ENCODE results near the gene SYNDIG1. TPM values are rescaled to one million over a fixed set of nuclear protein-coding genes. Genes with fewer than 3 reads are reported as not detected.

SYNDIG1 gene
- total RNA-seq, 2 experiments from 2014 or later: not detected

DNA sequence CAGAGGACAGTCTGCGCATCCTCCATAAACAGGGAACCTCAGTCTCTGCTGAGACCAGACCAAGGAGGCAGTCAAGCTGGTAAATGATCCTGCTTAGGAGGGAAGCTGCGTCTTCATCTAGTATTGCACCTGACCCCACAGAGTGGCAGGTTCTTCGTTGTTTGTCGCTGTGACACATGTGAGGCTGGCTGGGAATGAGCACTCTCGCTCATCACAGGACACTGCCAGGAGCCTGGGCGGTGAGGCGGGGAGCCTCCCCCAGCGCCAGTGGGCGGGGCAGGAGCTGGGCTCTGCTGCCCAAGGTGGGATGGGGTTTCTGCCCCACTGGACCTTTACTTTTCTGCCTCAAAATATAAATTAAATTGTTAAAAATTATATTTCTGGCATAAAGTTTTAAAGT, 48.4 kb upstream of the SYNDIG1 start:
- H4K20me1 ChIP-seq (ENCODE audit: insufficient read depth, low read length): no peaks in the 10 kb centered on the region
- ChIA-PET CTCF (ENCODE audit: unreplicated experiment) (no interaction called here), POLR2A (no interaction called here)
- TF ChIP-seq, protein P1, sequence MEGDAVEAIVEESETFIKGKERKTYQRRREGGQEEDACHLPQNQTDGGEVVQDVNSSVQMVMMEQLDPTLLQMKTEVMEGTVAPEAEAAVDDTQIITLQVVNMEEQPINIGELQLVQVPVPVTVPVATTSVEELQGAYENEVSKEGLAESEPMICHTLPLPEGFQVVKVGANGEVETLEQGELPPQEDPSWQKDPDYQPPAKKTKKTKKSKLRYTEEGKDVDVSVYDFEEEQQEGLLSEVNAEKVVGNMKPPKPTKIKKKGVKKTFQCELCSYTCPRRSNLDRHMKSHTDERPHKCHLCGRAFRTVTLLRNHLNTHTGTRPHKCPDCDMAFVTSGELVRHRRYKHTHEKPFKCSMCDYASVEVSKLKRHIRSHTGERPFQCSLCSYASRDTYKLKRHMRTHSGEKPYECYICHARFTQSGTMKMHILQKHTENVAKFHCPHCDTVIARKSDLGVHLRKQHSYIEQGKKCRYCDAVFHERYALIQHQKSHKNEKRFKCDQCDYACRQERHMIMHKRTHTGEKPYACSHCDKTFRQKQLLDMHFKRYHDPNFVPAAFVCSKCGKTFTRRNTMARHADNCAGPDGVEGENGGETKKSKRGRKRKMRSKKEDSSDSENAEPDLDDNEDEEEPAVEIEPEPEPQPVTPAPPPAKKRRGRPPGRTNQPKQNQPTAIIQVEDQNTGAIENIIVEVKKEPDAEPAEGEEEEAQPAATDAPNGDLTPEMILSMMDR (conservative IDR thresholded peaks at IDR 0.05; ENCODE audit: low read length): no peak
- no peak for TF ChIP-seq EZH2phosphoT487 (IDR thresholded peaks at IDR 0.05; ENCODE audit: borderline replicate concordance, low read depth, low read length)
- H3K9me3 ChIP-seq (ENCODE audit: low read length): no peaks in the 10 kb centered on the region
- no peak overlapping the region for H3K4me2 ChIP-seq (ENCODE audit: low read length)
- H3K36me3 ChIP-seq (ENCODE audit: insufficient read depth, low read length): no peaks in the 10 kb centered on the region
- no peak for DNase-seq (ENCODE audit: low spot score)
- no peak overlapping the region for H3K4me3 ChIP-seq (ENCODE audit: low read depth, low read length, poor library complexity, severe bottlenecking)
- no peaks in the 10 kb centered on the region for H3K79me2 ChIP-seq (ENCODE audit: insufficient read depth, low read depth, low read length)
- BruUV-seq (replicated peaks): no TSS peak
- H3K4me1 ChIP-seq (ENCODE audit: insufficient read depth, low read length, poor library complexity, severe bottlenecking): no peaks in the 10 kb centered on the region
- H3K27ac ChIP-seq (ENCODE audit: low read depth, low read length, poor library complexity, severe bottlenecking): no peak overlapping the region
- no peak overlapping the region for H2AFZ ChIP-seq (ENCODE audit: low read length)
- no peaks in the 10 kb centered on the region for H3K9me2 ChIP-seq (ENCODE audit: insufficient read depth, low read length)
- intact Hi-C loops (cut with micrococcal nuclease; ENCODE audit: unreplicated experiment): no loop called here

GRCh38 chr20:24422091-24422760, 47.2 kb upstream of the SYNDIG1 start:
- no TSS peak for BruUV-seq (replicated peaks)
- no peaks in the 10 kb centered on the region for H3K4me1 ChIP-seq (ENCODE audit: insufficient read depth, low read length, poor library complexity, severe bottlenecking)
- H2AFZ ChIP-seq (ENCODE audit: low read length): no peak overlapping the region
- no peaks in the 10 kb centered on the region for H3K9me2 ChIP-seq (ENCODE audit: insufficient read depth, low read length)
- ChIA-PET POLR2A (no interaction called here), CTCF (ENCODE audit: unreplicated experiment) (no interaction called here)
- H3K27ac ChIP-seq (ENCODE audit: low read depth, low read length, poor library complexity, severe bottlenecking): no peak overlapping the region
- TF ChIP-seq, protein P1 (conservative IDR thresholded peaks at IDR 0.05; ENCODE audit: low read length): no peak
- no peak for TF ChIP-seq EZH2phosphoT487 (IDR thresholded peaks at IDR 0.05; ENCODE audit: borderline replicate concordance, low read depth, low read length)
- no peaks in the 10 kb centered on the region for H3K36me3 ChIP-seq (ENCODE audit: insufficient read depth, low read length)
- no peaks in the 10 kb centered on the region for H3K9me3 ChIP-seq (ENCODE audit: low read length)
- no peak overlapping the region for H3K4me2 ChIP-seq (ENCODE audit: low read length)
- no peak overlapping the region for H3K4me3 ChIP-seq (ENCODE audit: low read depth, low read length, poor library complexity, severe bottlenecking)
- H3K79me2 ChIP-seq (ENCODE audit: insufficient read depth, low read depth, low read length): no peaks in the 10 kb centered on the region
- H4K20me1 ChIP-seq (ENCODE audit: insufficient read depth, low read length): no peaks in the 10 kb centered on the region
- DNase-seq (ENCODE audit: low spot score): no peak
- intact Hi-C loops (cut with micrococcal nuclease; ENCODE audit: unreplicated experiment): no loop called here
